Parathyroid adenoma (tissue), 2 donors: ENCODE results near the gene TRNT1.

Source experiments
- H2AFZ ChIP-seq: fragments of 300-600 bp; sonication (generic); one replicate; pipeline ENCODE4 v1.7.0; 2017; ENCODE audit warnings: antibody characterized with exemption, mild to moderate bottlenecking
- H3K27ac ChIP-seq: fragments of 300-600 bp; sonication (generic); one replicate; pipeline ENCODE4 v1.7.0; 2017
- H3K27me3 ChIP-seq: fragments of 300-600 bp; sonication (generic); one replicate; pipeline ENCODE4 v1.7.0; 2017; ENCODE audit warnings: low read length; ENCODE audit not compliant: control insufficient read depth, insufficient read depth
- H3K36me3 ChIP-seq: fragments of 300-600 bp; sonication (generic); one replicate; pipeline ENCODE4 v1.7.0; 2017; ENCODE audit warnings: low read length; ENCODE audit not compliant: control insufficient read depth, insufficient read depth
- H3K4me1 ChIP-seq: fragments of 300-600 bp; sonication (generic); one replicate; pipeline ENCODE4 v1.7.0; 2017; ENCODE audit warnings: control low read depth
- H3K4me2 ChIP-seq: fragments of 300-600 bp; sonication (generic); one replicate; pipeline ENCODE4 v1.7.0; 2017; ENCODE audit warnings: low read length
- H3K4me3 ChIP-seq: fragments of 300-600 bp; sonication (generic); one replicate; pipeline ENCODE4 v1.7.0; 2017; ENCODE audit warnings: low read depth, low read length
- H3K79me2 ChIP-seq: fragments of 300-600 bp; sonication (generic); one replicate; pipeline ENCODE4 v1.7.0; 2017; ENCODE audit warnings: control low read depth
- H3K9ac ChIP-seq: fragments of 300-600 bp; sonication (generic); one replicate; pipeline ENCODE4 v1.7.0; 2017; ENCODE audit warnings: mild to moderate bottlenecking
- H3K9me3 ChIP-seq: fragments of 300-600 bp; sonication (generic); one replicate; pipeline ENCODE4 v1.7.0; 2017; ENCODE audit warnings: low read length; ENCODE audit not compliant: control insufficient read depth
- CTCF ChIP-seq: fragments of 300-600 bp; sonication (generic); IDR thresholded peaks from one replicate; pipeline ENCODE4 v1.7.0; 2017; ENCODE audit warnings: antibody characterized with exemption, mild to moderate bottlenecking
- donor health status: primary hyperparathyroidism.

Gene TRNT1

GRCh38 chr3:3180456-3180855 is 53.7 kb downstream of the TRNT1 start:
- no peak for TF ChIP-seq CTCF
- Histone ChIP-seq H3K79me2 (peaks cover 24% of the 10 kb centered on the region), H3K9ac (no peak overlapping the region), H3K4me2 (no peak overlapping the region), H3K4me1 (no peaks in the 10 kb centered on the region), H2AFZ (peak overlapping the region; percentile 93), H3K9me3 (no peaks in the 10 kb centered on the region), H3K27ac (no peak overlapping the region), H3K27me3 (no peaks in the 10 kb centered on the region), H3K4me3 (no peak overlapping the region), H3K36me3 (no peaks in the 10 kb centered on the region)

DNA sequence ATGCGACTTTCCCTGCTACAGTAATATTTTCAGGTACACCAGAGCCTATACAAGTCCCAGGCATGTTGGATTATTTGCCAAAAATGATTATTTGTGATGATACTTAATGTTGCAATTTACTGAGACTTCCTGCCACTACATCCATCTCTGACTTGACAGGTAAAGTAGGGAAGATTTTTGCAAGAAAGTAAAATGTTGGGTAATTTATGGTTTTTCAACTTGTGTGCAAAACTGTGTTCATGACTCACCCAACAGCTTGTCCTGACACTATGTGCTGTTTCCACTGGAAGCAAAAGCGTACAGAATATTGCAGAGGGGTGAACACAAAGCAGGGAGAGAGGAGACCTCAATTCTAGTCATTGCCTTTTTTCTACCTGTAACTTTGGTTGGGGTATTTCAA is 58.1 kb downstream of the TRNT1 start:
- no peak for TF ChIP-seq CTCF
- H3K27me3 ChIP-seq = no peaks in the 10 kb centered on the region
- H3K4me1 ChIP-seq = no peaks in the 10 kb centered on the region
- H3K4me3 ChIP-seq = no peak overlapping the region
- H3K27ac ChIP-seq = no peak overlapping the region
- no peaks in the 10 kb centered on the region for H3K79me2 ChIP-seq
- H3K36me3 ChIP-seq = no peaks in the 10 kb centered on the region
- no peak overlapping the region for H3K4me2 ChIP-seq
- H3K9ac ChIP-seq = no peak overlapping the region
- H3K9me3 ChIP-seq = no peaks in the 10 kb centered on the region
- no peak overlapping the region for H2AFZ ChIP-seq

DNA sequence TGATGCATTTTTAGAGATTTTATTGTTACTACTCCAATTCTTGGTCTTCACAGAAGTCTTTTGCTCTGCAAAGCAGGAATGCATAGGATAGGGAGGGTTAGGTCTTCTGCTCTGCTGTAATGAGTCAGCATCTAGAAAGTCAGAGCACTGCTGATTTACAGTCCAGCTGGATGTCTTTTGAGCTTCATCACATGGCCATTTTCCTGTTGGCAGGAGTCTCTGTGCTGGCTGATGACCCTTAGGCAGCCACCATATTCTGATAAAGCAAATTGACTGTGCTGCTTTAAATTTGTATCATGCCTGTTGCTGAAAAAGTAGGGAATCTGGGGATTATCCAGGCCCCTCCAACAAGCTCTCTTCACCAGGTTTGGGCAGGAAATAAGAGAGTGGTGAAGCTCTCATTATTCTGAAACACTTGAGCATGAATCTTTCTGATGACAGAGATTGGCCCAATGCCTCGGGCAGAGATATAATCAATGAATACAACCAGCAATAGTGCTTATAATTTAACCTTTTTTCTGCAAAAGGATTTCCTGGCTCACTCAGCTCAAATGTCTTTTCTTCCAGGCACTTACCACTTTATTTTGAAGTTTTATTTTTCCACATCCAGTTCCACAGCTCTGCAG is 62.5 kb downstream of the TRNT1 start:
- Histone ChIP-seq H3K9ac (no peak overlapping the region), H3K27ac (no peak overlapping the region), H3K9me3 (no peaks in the 10 kb centered on the region), H3K36me3 (no peaks in the 10 kb centered on the region), H3K27me3 (no peaks in the 10 kb centered on the region), H3K4me2 (no peak overlapping the region), H2AFZ (no peak overlapping the region), H3K4me1 (no peaks in the 10 kb centered on the region), H3K79me2 (no peaks in the 10 kb centered on the region), H3K4me3 (no peak overlapping the region)
- TF ChIP-seq CTCF = no peak

GRCh38 chr3:3189961-3190360 is 63.2 kb downstream of the TRNT1 start:
- no peaks in the 10 kb centered on the region for H3K27me3 ChIP-seq
- no peak overlapping the region for H3K4me3 ChIP-seq
- no peak overlapping the region for H3K9ac ChIP-seq
- H2AFZ ChIP-seq = no peak overlapping the region
- no peak for TF ChIP-seq CTCF
- H3K4me1 ChIP-seq = no peaks in the 10 kb centered on the region
- H3K36me3 ChIP-seq = no peaks in the 10 kb centered on the region
- no peaks in the 10 kb centered on the region for H3K9me3 ChIP-seq
- H3K27ac ChIP-seq = no peak overlapping the region
- no peak overlapping the region for H3K4me2 ChIP-seq
- no peaks in the 10 kb centered on the region for H3K79me2 ChIP-seq

DNA sequence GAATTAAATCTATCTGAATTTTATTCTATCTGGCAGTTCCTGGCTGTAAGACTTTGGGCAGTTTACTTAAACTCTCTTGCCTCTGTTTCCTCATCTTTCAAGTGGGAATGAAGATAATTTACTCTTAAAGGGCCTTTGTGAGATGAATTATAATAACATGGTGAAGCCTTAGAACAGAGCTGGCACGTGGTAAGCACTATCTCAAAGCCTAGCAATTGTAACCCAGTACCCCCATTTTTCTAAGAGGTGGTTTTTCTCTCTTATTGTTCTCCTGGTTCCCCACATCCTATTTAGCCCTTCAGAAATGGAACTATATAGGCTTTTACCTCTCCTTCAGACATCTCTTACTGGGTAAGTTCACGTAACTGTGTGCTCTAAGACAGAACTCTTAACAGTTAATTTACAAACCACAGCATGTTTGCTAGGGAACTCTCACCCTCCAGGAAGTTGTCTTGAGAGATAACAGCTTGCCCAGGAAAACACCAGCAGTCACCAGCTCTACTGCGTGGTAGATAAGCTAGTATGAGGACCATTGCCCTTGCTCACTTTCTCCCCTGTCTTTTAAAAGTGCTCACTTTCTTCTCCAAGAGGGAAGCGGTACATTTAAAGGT is 65.0 kb downstream of the TRNT1 start:
- H3K36me3 ChIP-seq = no peaks in the 10 kb centered on the region
- no peak overlapping the region for H3K27ac ChIP-seq
- TF ChIP-seq CTCF = no peak
- no peaks in the 10 kb centered on the region for H3K27me3 ChIP-seq
- H3K4me3 ChIP-seq = no peak overlapping the region
- no peak overlapping the region for H3K9ac ChIP-seq
- H3K4me1 ChIP-seq = no peaks in the 10 kb centered on the region
- H3K4me2 ChIP-seq = no peak overlapping the region
- H3K9me3 ChIP-seq = no peaks in the 10 kb centered on the region
- no peak overlapping the region for H2AFZ ChIP-seq
- H3K79me2 ChIP-seq = no peaks in the 10 kb centered on the region
